ENCODE results near the gene ZFAND3. TPM values are rescaled to one million over a fixed set of nuclear protein-coding genes. Genes with fewer than 3 reads are reported as not detected.

The ZFAND3 gene
- total and polyA plus RNA-seq, 2 donors (not counting 3 experiments of a cell fraction or from before 2014, with no cell fraction given) = 15.4 to 54.2 TPM

GRCh38 chr6:37974381-37974780 is 154.9 kb downstream of the ZFAND3 start:
- Histone ChIP-seq H3K4me1 (ENCODE audit: control insufficient read depth, extremely low read depth, insufficient read depth, low read length) (no peaks in the 10 kb centered on the region), H3K9me3 (replicated peaks; ENCODE audit: control insufficient read depth, insufficient read depth, low read length) (no peaks in the 10 kb centered on the region), H3K9me1 (replicated peaks; ENCODE audit: control insufficient read depth, extremely low read depth, insufficient read depth, low read length) (no peaks in the 10 kb centered on the region), H3K4me2 (ENCODE audit: insufficient read depth, low read length) (no peak overlapping the region), H3K9ac (replicated peaks; ENCODE audit: extremely low read depth, insufficient read depth, low read length) (no peak overlapping the region), H4K20me1 (replicated peaks; ENCODE audit: control insufficient read depth, extremely low read depth, insufficient read depth, low read length) (peaks cover 12% of the 10 kb centered on the region), H3K79me2 (ENCODE audit: control insufficient read depth, insufficient read depth, low read length) (peaks cover 82% of the 10 kb centered on the region), H3K27ac (ENCODE audit: insufficient read depth, low read depth, low read length) (no peak overlapping the region), H3K27me3 (ENCODE audit: control insufficient read depth in 2 of 2, insufficient read depth in 2 of 2, low read length in 2 of 2) (no peaks in the 10 kb centered on the region), H3K36me3 (ENCODE audit: control insufficient read depth in 2 of 2, extremely low read depth in 1 of 2, insufficient read depth in 2 of 2, low read length in 2 of 2) (no peaks in the 10 kb centered on the region), H3K4me3 (replicated peaks in 1 of 3; ENCODE audit: insufficient read depth in 1 of 3, low read depth in 1 of 3, low read length in 3 of 3) (no peak overlapping the region), H2AFZ (ENCODE audit: low read depth, low read length) (no peak overlapping the region)
- BruUV-seq (replicated peaks) = no TSS peak
- TF ChIP-seq, protein P1, sequence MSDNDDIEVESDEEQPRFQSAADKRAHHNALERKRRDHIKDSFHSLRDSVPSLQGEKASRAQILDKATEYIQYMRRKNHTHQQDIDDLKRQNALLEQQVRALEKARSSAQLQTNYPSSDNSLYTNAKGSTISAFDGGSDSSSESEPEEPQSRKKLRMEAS (IDR thresholded peaks at IDR 0.05; ENCODE audit: insufficient read depth, insufficient read length) = no peak
- TF ChIP-seq JUN (IDR thresholded peaks at IDR 0.05; ENCODE audit: borderline replicate concordance, insufficient read depth, insufficient read length, low read depth) = no peak
- TF ChIP-seq EZH2 (IDR thresholded peaks at IDR 0.05; ENCODE audit: borderline replicate concordance, low read depth, low read length, severe bottlenecking) = no peak
- POLR2A ChIA-PET = interaction anchor here (1.1 kb wide), 1 partner anchor 93 kb away, joined by 3 read pairs; no protein-coding TSS in a partner anchor
- DNase-seq (ENCODE audit: low read depth, low spot score) (no peak), FAIRE-seq (no peak)
- dilution Hi-C loops (cut with MboI; ENCODE audit: extremely low pct_ligation_motif_present, low sequenced_read_pairs) = no loop called here
- CTCF ChIA-PET = interaction anchor here (1.2 kb wide), 1 partner anchor 11 kb away, joined by 3 read pairs; no protein-coding TSS in a partner anchor
- intact Hi-C loops (cut with micrococcal nuclease) = no loop called here

DNA sequence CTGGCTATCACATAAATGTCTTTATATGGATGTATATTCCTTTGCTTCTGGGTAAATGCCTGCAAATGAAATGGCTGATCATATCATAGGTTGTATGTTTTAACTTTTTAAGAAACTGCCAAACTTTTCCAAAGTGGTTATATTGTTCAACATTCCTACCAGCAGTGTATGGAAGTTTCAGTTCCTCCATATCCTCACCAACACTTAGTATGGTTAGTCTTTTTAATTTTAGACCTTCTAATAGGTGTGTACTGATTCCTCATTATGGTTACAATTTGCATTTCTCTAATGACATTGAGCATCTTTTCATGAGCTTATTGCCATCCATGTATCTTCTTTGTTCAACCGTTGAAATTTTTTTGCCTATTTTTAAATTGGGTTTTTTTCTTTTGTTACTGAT is 155.4 kb downstream of the ZFAND3 start:
- Histone ChIP-seq H2AFZ (ENCODE audit: low read depth, low read length) (no peak overlapping the region), H3K9me1 (replicated peaks; ENCODE audit: control insufficient read depth, extremely low read depth, insufficient read depth, low read length) (no peaks in the 10 kb centered on the region), H3K27me3 (ENCODE audit: control insufficient read depth in 2 of 2, insufficient read depth in 2 of 2, low read length in 2 of 2) (no peaks in the 10 kb centered on the region), H4K20me1 (replicated peaks; ENCODE audit: control insufficient read depth, extremely low read depth, insufficient read depth, low read length) (peaks cover 12% of the 10 kb centered on the region), H3K36me3 (ENCODE audit: control insufficient read depth in 2 of 2, extremely low read depth in 1 of 2, insufficient read depth in 2 of 2, low read length in 2 of 2) (no peaks in the 10 kb centered on the region), H3K4me3 (replicated peaks in 1 of 3; ENCODE audit: insufficient read depth in 1 of 3, low read depth in 1 of 3, low read length in 3 of 3) (no peak overlapping the region), H3K27ac (ENCODE audit: insufficient read depth, low read depth, low read length) (no peak overlapping the region), H3K4me2 (ENCODE audit: insufficient read depth, low read length) (no peak overlapping the region), H3K4me1 (ENCODE audit: control insufficient read depth, extremely low read depth, insufficient read depth, low read length) (no peaks in the 10 kb centered on the region), H3K9me3 (replicated peaks; ENCODE audit: control insufficient read depth, insufficient read depth, low read length) (no peaks in the 10 kb centered on the region), H3K79me2 (ENCODE audit: control insufficient read depth, insufficient read depth, low read length) (peaks cover 83% of the 10 kb centered on the region), H3K9ac (replicated peaks; ENCODE audit: extremely low read depth, insufficient read depth, low read length) (no peak overlapping the region)
- ChIA-PET CTCF (interaction anchor here (1.2 kb wide), 1 partner anchor 11 kb away, joined by 3 read pairs; no protein-coding TSS in a partner anchor), POLR2A (no interaction called here)
- no peak for FAIRE-seq
- intact Hi-C loops (cut with micrococcal nuclease) (no loop called here), dilution Hi-C loops (cut with MboI; ENCODE audit: extremely low pct_ligation_motif_present, low sequenced_read_pairs) (no loop called here)
- DNase-seq (ENCODE audit: low read depth, low spot score) = no peak
- TF ChIP-seq, protein P1 (IDR thresholded peaks at IDR 0.05; ENCODE audit: insufficient read depth, insufficient read length) = no peak
- TF ChIP-seq JUN (IDR thresholded peaks at IDR 0.05; ENCODE audit: borderline replicate concordance, insufficient read depth, insufficient read length, low read depth) (no peak), FOS (IDR thresholded peaks at IDR 0.05; ENCODE audit: borderline replicate concordance, insufficient read depth, low read length) (no peak), EZH2 (IDR thresholded peaks at IDR 0.05; ENCODE audit: borderline replicate concordance, low read depth, low read length, severe bottlenecking) (no peak), POLR2A (IDR thresholded peaks at IDR 0.05; ENCODE audit: low read depth, low read length) (no peak), MYC (IDR thresholded peaks at IDR 0.05; ENCODE audit: low read depth, low read length) (no peak), GATA2 (IDR thresholded peaks at IDR 0.05; ENCODE audit: insufficient read depth, insufficient read length, low read depth, low read length) (no peak), POLR2AphosphoS5 (IDR thresholded peaks at IDR 0.05; ENCODE audit: insufficient read depth, low read depth, low read length) (no peak)
- TF ChIP-seq, protein P2, sequence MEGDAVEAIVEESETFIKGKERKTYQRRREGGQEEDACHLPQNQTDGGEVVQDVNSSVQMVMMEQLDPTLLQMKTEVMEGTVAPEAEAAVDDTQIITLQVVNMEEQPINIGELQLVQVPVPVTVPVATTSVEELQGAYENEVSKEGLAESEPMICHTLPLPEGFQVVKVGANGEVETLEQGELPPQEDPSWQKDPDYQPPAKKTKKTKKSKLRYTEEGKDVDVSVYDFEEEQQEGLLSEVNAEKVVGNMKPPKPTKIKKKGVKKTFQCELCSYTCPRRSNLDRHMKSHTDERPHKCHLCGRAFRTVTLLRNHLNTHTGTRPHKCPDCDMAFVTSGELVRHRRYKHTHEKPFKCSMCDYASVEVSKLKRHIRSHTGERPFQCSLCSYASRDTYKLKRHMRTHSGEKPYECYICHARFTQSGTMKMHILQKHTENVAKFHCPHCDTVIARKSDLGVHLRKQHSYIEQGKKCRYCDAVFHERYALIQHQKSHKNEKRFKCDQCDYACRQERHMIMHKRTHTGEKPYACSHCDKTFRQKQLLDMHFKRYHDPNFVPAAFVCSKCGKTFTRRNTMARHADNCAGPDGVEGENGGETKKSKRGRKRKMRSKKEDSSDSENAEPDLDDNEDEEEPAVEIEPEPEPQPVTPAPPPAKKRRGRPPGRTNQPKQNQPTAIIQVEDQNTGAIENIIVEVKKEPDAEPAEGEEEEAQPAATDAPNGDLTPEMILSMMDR (IDR thresholded peaks at IDR 0.05; ENCODE audit: extremely low read depth in 1 of 2, insufficient read depth in 1 of 2, low read depth in 1 of 2, low read length in 2 of 2) = no peak
- no TSS peak for BruUV-seq (replicated peaks)
